CD14-positive monocyte (primary cell): ENCODE results near the gene CRIM1. TPM values are rescaled to one million over a fixed set of nuclear protein-coding genes. Genes with fewer than 3 reads are reported as not detected.

Experiments used
- DNase-seq, 3 donors: peaks; one replicate each; pipeline ENCODE4 v3.0.0-alpha.2; 2011 to 2022
- H2AFZ ChIP-seq: 2 replicates; pipeline ENCODE4 v1.6.0; 2012; ENCODE audit warnings: mild to moderate bottlenecking, low read depth, low read length, inconsistent platforms; ENCODE audit not compliant: insufficient read depth, poor library complexity, severe bottlenecking
- H3K27ac ChIP-seq, 2 donors: 1 replicate in 1 of 2; 2 replicates in 1 of 2; pipeline ENCODE4 v1.5.1; 2012 to 2013; ENCODE audit warnings: low read length in 2 of 2, control low read depth in 1 of 2, inconsistent platforms in 1 of 2, low read depth in 1 of 2, mild to moderate bottlenecking in 1 of 2
- H3K27me3 ChIP-seq, 2 donors: one replicate each; pipeline versions ENCODE4 v1.6.0 to v1.6.1; 2011 to 2013; ENCODE audit warnings: low read length in 2 of 2; ENCODE audit not compliant: control insufficient read depth in 2 of 2, insufficient read depth in 2 of 2
- H3K36me3 ChIP-seq, 2 donors: replicated peaks in 1 of 2; 1 replicate in 1 of 2; 2 replicates in 1 of 2; pipeline versions ENCODE4 v1.5.1 to v1.6.1; 2012 to 2013; ENCODE audit warnings: low read length in 2 of 2, control low read depth in 1 of 2, inconsistent platforms in 1 of 2, mild to moderate bottlenecking in 1 of 2; ENCODE audit not compliant: insufficient read depth in 2 of 2, control insufficient read depth in 1 of 2
- H3K4me1 ChIP-seq, 2 donors: 1 replicate in 1 of 2; 2 replicates in 1 of 2; pipeline versions ENCODE4 v1.5.1 to v1.6.1; 2012 to 2013; ENCODE audit warnings: low read length in 2 of 2, control low read depth in 1 of 2, inconsistent platforms in 1 of 2, mild to moderate bottlenecking in 1 of 2, moderate library complexity in 1 of 2; ENCODE audit not compliant: insufficient read depth in 2 of 2, control insufficient read depth in 1 of 2
- H3K4me2 ChIP-seq: replicated peaks from 2 replicates; pipeline ENCODE3; 2012; ENCODE audit warnings: low read length, moderate library complexity, mild to moderate bottlenecking; ENCODE audit not compliant: poor library complexity, severe bottlenecking; ENCODE audit errors: extremely low read depth
- H3K4me3 ChIP-seq, 3 experiments: fragments of 200-600 bp in 1 of 3; sonication (generic) in 1 of 3; replicated peaks in 1 of 3; 1 replicate in 2 of 3; 2 replicates in 1 of 3; pipeline ENCODE4 v1.5.1; 2011 to 2013; ENCODE audit warnings: low read length in 3 of 3, mild to moderate bottlenecking in 3 of 3, control low read depth in 2 of 3, low read depth in 2 of 3, inconsistent platforms in 1 of 3, moderate library complexity in 1 of 3
- H3K79me2 ChIP-seq: 2 replicates; pipeline ENCODE4 v1.6.0; 2012; ENCODE audit warnings: mild to moderate bottlenecking, control low read depth, inconsistent platforms, low read length, moderate library complexity; ENCODE audit not compliant: insufficient read depth
- H3K9ac ChIP-seq: 2 replicates; pipeline ENCODE4 v1.6.0; 2017; ENCODE audit warnings: low read length, mild to moderate bottlenecking; ENCODE audit not compliant: insufficient read depth, poor library complexity, severe bottlenecking
- H3K9me3 ChIP-seq, 2 donors: replicated peaks in 1 of 2; 1 replicate in 1 of 2; 2 replicates in 1 of 2; pipeline versions ENCODE4 v1.5.1 to v1.6.1; 2012 to 2013; ENCODE audit warnings: low read length in 2 of 2, control low read depth in 1 of 2; ENCODE audit not compliant: control insufficient read depth in 1 of 2, insufficient read depth in 1 of 2
- H4K20me1 ChIP-seq: 2 replicates; pipeline ENCODE4 v1.6.0; 2012; ENCODE audit warnings: mild to moderate bottlenecking, low read length, control low read depth, moderate library complexity; ENCODE audit not compliant: insufficient read depth
- H3K27ac Mint-ChIP-seq, 7 donors: one replicate each; pipeline ENCODE4 v1.8.0; 2020; ENCODE audit warnings: mild to moderate bottlenecking in 7 of 7, mixed read lengths in 7 of 7, moderate library complexity in 6 of 7, inconsistent platforms in 2 of 7
- H3K27me3 Mint-ChIP-seq, 3 donors: one replicate each; pipeline ENCODE4 v1.8.0; 2021 to 2022; ENCODE audit warnings: low read depth in 3 of 3, mild to moderate bottlenecking in 3 of 3, mixed read lengths in 3 of 3, moderate library complexity in 3 of 3, inconsistent platforms in 1 of 3
- H3K36me3 Mint-ChIP-seq, 2 donors: one replicate each; pipeline ENCODE4 v1.8.0; 2020; ENCODE audit warnings: mixed read lengths in 2 of 2, inconsistent platforms in 1 of 2, mild to moderate bottlenecking in 1 of 2
- H3K4me1 Mint-ChIP-seq: one replicate; pipeline ENCODE4 v1.8.0; 2020; ENCODE audit warnings: mild to moderate bottlenecking, mixed read lengths
- H3K4me3 Mint-ChIP-seq, 2 donors: one replicate each; pipeline ENCODE4 v1.8.0; 2020; ENCODE audit warnings: mild to moderate bottlenecking in 2 of 2, mixed read lengths in 2 of 2, moderate library complexity in 1 of 2
- H3K9me3 Mint-ChIP-seq, 7 donors: one replicate each; pipeline ENCODE4 v1.8.0; 2020 to 2022; ENCODE audit warnings: mixed read lengths in 7 of 7, mild to moderate bottlenecking in 6 of 7, moderate library complexity in 6 of 7, inconsistent platforms in 2 of 7
- WGBS: methylation state at CpG from one replicate; pipeline ENCODE4 v1.1.5; 2013; ENCODE audit warnings: missing lambda C conversion rate; ENCODE audit not compliant: insufficient coverage; 5-methylcytosine and 5-hydroxymethylcytosine counted together
- intact Hi-C, 2 donors: fragments of 100-400 bp; cut with micrococcal nuclease; formaldehyde crosslinking; loops; one replicate each; pipeline versions ENCODE4 v1.15.0 to v1.15.1; 2023
- polyA plus RNA-seq, 3 donors: library from polyadenylated mRNA; depleted of rRNA in 1 of 3; unstranded in 2 of 3; stranded (reverse) in 1 of 3; fragments of 300-500 nt in 2 of 3; fragments of >200 nt in 1 of 3; fragmentation: Illumina TruSeq in 2 of 3; gene quantifications; 1 replicate in 2 of 3; 2 replicates in 1 of 3; pipeline ENCODE4 v1.2.3, GENCODE V29; 2012 to 2021
- TF ChIP-seq, protein P1 (sequence below): fragments of 200-600 bp; IDR thresholded peaks from one replicate; pipeline ENCODE4 v1.8.0; 2022; ENCODE audit warnings: antibody characterized with exemption, mild to moderate bottlenecking

CRIM1 gene
- polyA plus RNA-seq, 3 donors: 0.08 to 0.27 TPM; not detected in 1

DNA sequence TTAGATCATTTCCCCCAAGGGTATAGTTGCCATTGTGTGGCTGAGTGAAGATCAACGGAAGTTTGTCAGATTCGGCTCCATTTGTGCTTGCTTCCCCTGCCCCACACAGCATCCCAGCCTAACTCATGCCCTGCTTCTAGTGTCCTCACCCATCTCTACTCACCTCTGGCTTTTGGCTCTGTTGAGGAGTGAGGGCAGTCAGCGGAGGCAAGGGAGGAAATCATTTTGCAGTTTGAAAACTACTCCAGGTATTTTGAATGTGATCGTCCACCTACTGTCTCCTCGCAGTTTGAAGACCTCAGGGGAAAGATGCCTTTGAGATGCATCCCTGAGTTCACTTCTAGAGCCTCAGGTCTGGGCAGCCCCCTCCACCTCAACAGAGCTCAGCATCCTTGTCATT is 126.1 kb downstream of the CRIM1 start:
- no peaks in the 10 kb centered on the region for H4K20me1 ChIP-seq
- no peak overlapping the region for H3K4me3 ChIP-seq
- intact Hi-C loops: no loop called here
- no peaks in the 10 kb centered on the region for H3K36me3 Mint-ChIP-seq
- peaks cover 28% of the 10 kb centered on the region in 2 donors for H3K4me1 ChIP-seq
- H3K4me1 Mint-ChIP-seq: peaks cover 28% of the 10 kb centered on the region
- H3K9me3 ChIP-seq: peaks cover 1 to 7% of the 10 kb centered on the region in 2 donors
- no peak overlapping the region for H3K27ac Mint-ChIP-seq
- no peak overlapping the region for H2AFZ ChIP-seq
- no peak overlapping the region for H3K9ac ChIP-seq
- no peak overlapping the region for H3K4me3 Mint-ChIP-seq
- no peaks in the 10 kb centered on the region for H3K27me3 Mint-ChIP-seq
- H3K36me3 ChIP-seq: no peaks in the 10 kb centered on the region
- no peak for DNase-seq
- TF ChIP-seq, protein P1, sequence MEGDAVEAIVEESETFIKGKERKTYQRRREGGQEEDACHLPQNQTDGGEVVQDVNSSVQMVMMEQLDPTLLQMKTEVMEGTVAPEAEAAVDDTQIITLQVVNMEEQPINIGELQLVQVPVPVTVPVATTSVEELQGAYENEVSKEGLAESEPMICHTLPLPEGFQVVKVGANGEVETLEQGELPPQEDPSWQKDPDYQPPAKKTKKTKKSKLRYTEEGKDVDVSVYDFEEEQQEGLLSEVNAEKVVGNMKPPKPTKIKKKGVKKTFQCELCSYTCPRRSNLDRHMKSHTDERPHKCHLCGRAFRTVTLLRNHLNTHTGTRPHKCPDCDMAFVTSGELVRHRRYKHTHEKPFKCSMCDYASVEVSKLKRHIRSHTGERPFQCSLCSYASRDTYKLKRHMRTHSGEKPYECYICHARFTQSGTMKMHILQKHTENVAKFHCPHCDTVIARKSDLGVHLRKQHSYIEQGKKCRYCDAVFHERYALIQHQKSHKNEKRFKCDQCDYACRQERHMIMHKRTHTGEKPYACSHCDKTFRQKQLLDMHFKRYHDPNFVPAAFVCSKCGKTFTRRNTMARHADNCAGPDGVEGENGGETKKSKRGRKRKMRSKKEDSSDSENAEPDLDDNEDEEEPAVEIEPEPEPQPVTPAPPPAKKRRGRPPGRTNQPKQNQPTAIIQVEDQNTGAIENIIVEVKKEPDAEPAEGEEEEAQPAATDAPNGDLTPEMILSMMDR: no peak
- H3K4me2 ChIP-seq: no peak overlapping the region
- H3K27ac ChIP-seq: no peak overlapping the region
- no peaks in the 10 kb centered on the region for H3K79me2 ChIP-seq
- 94% methylated on average over 2 of the region's 5 CpGs for WGBS
- no peaks in the 10 kb centered on the region for H3K27me3 ChIP-seq
- peaks cover 0 to 15% (median 8%) of the 10 kb centered on the region in 7 donors for H3K9me3 Mint-ChIP-seq

DNA sequence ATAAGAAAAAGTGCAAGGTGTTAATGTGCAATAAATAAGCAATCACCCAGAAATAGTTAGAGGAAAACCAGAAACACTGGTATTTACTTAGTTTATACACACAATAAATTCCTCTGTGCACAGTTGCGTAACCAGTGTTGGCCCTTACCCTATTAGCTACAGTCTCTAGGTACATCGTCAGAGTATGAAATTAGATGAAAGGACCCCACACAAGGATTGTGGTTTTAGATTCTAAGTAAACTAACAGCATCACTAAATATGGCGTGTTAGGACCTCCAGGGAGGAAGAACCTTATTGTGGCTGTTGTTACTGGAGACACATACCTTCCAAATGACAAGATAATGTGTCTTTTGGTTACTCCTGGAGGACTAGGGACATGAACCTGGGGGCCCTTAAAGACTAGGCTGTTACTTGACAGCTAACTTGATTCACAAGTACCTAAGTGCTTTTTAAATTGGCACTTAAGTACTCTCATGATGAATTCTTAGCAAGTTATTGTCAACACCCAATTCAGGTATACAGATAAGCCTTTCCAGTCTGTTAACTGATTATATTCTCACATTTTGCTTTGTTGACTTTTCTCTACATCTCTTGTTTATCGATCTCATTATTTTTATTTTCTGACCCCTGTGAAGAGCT is 127.1 kb downstream of the CRIM1 start:
- no peak overlapping the region for H3K27ac Mint-ChIP-seq
- no CpG with 5 or more reads among the region's 4 CpGs for WGBS
- Histone ChIP-seq H4K20me1 (no peaks in the 10 kb centered on the region), H3K36me3 (no peaks in the 10 kb centered on the region), H3K9me3 (no peaks in the 10 kb centered on the region), H3K4me1 (peaks cover 18 to 19% of the 10 kb centered on the region in 2 donors), H3K27ac (no peak overlapping the region), H3K79me2 (no peaks in the 10 kb centered on the region), H3K9ac (no peak overlapping the region), H3K4me2 (no peak overlapping the region), H2AFZ (no peak overlapping the region), H3K27me3 (no peaks in the 10 kb centered on the region), H3K4me3 (no peak overlapping the region)
- TF ChIP-seq, protein P1: no peak
- H3K9me3 Mint-ChIP-seq: peaks cover 0 to 10% (median 0%) of the 10 kb centered on the region in 7 donors
- intact Hi-C loops: no loop called here
- DNase-seq: no peak
- H3K36me3 Mint-ChIP-seq: no peaks in the 10 kb centered on the region
- peaks cover 18% of the 10 kb centered on the region for H3K4me1 Mint-ChIP-seq
- no peaks in the 10 kb centered on the region for H3K27me3 Mint-ChIP-seq
- no peak overlapping the region for H3K4me3 Mint-ChIP-seq
